ENCODE results near the gene FHOD3.

Gene FHOD3

GRCh38 chr18:36814994-36815393 lies 517.5 kb downstream of the FHOD3 start:
- no peak for TF ChIP-seq GATA2 (IDR thresholded peaks at IDR 0.05; ENCODE audit: low read depth, low read length)
- no peak for TF ChIP-seq GATA3 (IDR thresholded peaks at IDR 0.05; ENCODE audit: low read depth, low read length)

GRCh38 chr18:36817039-36817438 lies 519.5 kb downstream of the FHOD3 start:
- TF ChIP-seq GATA3 (IDR thresholded peaks at IDR 0.05; ENCODE audit: low read depth, low read length): no peak
- no peak for TF ChIP-seq GATA2 (IDR thresholded peaks at IDR 0.05; ENCODE audit: low read depth, low read length)

DNA sequence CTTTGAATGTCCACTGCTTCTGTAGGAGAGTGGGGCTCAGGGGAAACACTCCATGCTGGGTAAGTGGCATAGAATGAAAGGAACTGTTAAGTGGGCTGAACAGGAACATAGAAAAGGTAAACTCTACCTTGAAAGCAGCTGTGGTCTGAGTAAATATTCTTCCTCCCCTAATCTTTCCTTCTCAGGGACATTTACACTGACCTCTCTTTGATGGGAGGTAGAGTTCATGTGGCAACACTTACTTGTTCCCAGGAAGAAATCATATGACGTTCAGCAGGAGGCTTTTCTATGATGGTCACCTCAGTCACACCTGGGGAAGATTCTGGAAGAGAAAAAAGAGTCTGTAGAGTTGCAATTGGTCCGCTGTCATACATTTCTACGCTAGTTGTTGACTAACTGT lies 521.1 kb downstream of the FHOD3 start:
- TF ChIP-seq GATA2 (IDR thresholded peaks at IDR 0.05; ENCODE audit: low read depth, low read length): no peak
- TF ChIP-seq GATA3 (IDR thresholded peaks at IDR 0.05; ENCODE audit: low read depth, low read length): no peak

DNA sequence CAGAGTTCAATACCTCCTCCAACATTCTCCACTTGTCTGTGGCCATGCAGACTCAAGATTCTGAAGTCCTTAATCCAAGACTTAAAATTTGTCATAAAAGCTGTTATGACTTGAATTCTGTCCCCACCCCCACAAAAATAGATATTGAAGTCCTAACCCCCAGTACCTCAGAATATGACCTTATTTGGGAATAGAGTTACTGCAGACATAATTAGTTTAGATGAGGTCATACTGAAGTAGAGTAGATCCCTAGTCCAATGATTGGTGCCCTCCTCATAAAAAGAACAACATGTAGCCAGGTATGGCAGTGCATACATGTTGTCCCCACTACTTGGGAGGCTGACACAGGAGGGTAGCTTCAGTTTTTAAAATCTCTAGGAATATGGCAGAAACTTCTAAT lies 522.1 kb downstream of the FHOD3 start:
- TF ChIP-seq GATA3 (IDR thresholded peaks at IDR 0.05; ENCODE audit: low read depth, low read length) (no peak), GATA2 (IDR thresholded peaks at IDR 0.05; ENCODE audit: low read depth, low read length) (no peak)

GRCh38 chr18:36821681-36822080 lies 524.2 kb downstream of the FHOD3 start:
- TF ChIP-seq GATA3 (IDR thresholded peaks at IDR 0.05; ENCODE audit: low read depth, low read length) (no peak), GATA2 (IDR thresholded peaks at IDR 0.05; ENCODE audit: low read depth, low read length) (no peak)

- no peak for TF ChIP-seq GATA3 (IDR thresholded peaks at IDR 0.05; ENCODE audit: low read depth, low read length)
- no peak for TF ChIP-seq GATA2 (IDR thresholded peaks at IDR 0.05; ENCODE audit: low read depth, low read length)
Observed at GRCh38 chr18:36825526-36825925, 528.0 kb downstream of the FHOD3 start.

DNA sequence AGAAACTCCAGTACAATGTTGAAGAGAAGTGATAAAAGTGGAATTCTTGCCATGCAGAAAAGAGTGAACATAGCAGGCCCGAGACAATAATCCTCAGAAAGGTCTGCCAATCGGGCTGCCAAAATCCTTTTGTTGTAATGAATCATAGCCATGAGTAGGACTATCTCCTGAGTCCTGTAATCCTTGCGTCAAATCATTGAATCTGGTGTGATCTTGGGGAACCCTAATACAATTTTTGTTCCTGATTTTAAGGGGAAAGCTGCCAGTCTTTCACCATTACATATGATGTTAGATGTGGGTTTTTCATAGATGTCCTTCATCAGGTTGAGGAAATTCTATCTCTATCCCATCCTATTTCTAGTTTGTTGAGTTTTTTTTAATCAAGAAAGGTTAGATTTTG lies 529.0 kb downstream of the FHOD3 start:
- TF ChIP-seq GATA3 (IDR thresholded peaks at IDR 0.05; ENCODE audit: low read depth, low read length) (no peak), GATA2 (IDR thresholded peaks at IDR 0.05; ENCODE audit: low read depth, low read length) (no peak)

GRCh38 chr18:36828157-36828629 lies 530.7 kb downstream of the FHOD3 start:
- TF ChIP-seq GATA3 (IDR thresholded peaks at IDR 0.05; ENCODE audit: low read depth, low read length) (no peak), GATA2 (IDR thresholded peaks at IDR 0.05; ENCODE audit: low read depth, low read length) (no peak)

- TF ChIP-seq GATA3 (IDR thresholded peaks at IDR 0.05; ENCODE audit: low read depth, low read length) (no peak), GATA2 (IDR thresholded peaks at IDR 0.05; ENCODE audit: low read depth, low read length) (no peak)
Observed at GRCh38 chr18:36828630-36829361, 531.3 kb downstream of the FHOD3 start, which contains the start of the genes KIAA1328 and TPGS2. Gene KIAA1328 (plus strand): TSS chr18:36829127. CDS start chr18:36829139, 12 bp downstream. Gene TPGS2 (minus strand): TSS chr18:36829002. CDS start chr18:36828767, 235 bp downstream.

Data from SH-SY5Y (cell line).